ENCODE data around the gene TNFRSF6B. TPM values are rescaled to one million over a fixed set of nuclear protein-coding genes. Genes with fewer than 3 reads are reported as not detected.

TNFRSF6B gene
- total RNA-seq, 1 donor: 2.9 TPM

GRCh38 chr20:63736893-63737694, 40.6 kb downstream of the TNFRSF6B start:
- DNase-seq (ENCODE audit: insufficient read length, low spot score, missing footprints): peak; percentile 91
- H3K4me1 ChIP-seq (ENCODE audit: insufficient read depth, low read length): peaks cover 9% of the 10 kb centered on the region
- H3K27me3 ChIP-seq (ENCODE audit: insufficient read depth, low read length): no peaks in the 10 kb centered on the region
- H4K20me1 ChIP-seq (ENCODE audit: insufficient read depth, low read length): peaks cover 33% of the 10 kb centered on the region
- H3K79me2 ChIP-seq (ENCODE audit: insufficient read depth, low read length): peaks cover 16% of the 10 kb centered on the region
- H3K4me3 ChIP-seq (ENCODE audit: insufficient read depth, low read length): no peak overlapping the region
- no peak overlapping the region for H3K27ac ChIP-seq (ENCODE audit: low read depth, low read length)
- no peak overlapping the region for H2AFZ ChIP-seq (ENCODE audit: low read length)
- peaks cover 16% of the 10 kb centered on the region for H3K36me3 ChIP-seq (ENCODE audit: insufficient read depth, low read length)
- no peak for TF ChIP-seq CTCF (IDR thresholded peaks at IDR 0.05; ENCODE audit: extremely low read depth, low read depth, low read length)
- H3K4me2 ChIP-seq (ENCODE audit: insufficient read depth, low read length): no peak overlapping the region
- no peaks in the 10 kb centered on the region for H3K9me3 ChIP-seq (ENCODE audit: low read depth, low read length)

- H3K36me3 ChIP-seq (ENCODE audit: insufficient read depth, low read length): peaks cover 20% of the 10 kb centered on the region
- H3K4me2 ChIP-seq (ENCODE audit: insufficient read depth, low read length): no peak overlapping the region
- no peaks in the 10 kb centered on the region for H3K27me3 ChIP-seq (ENCODE audit: insufficient read depth, low read length)
- DNase-seq (ENCODE audit: insufficient read length, low spot score, missing footprints): peak; percentile 73
- TF ChIP-seq CTCF (IDR thresholded peaks at IDR 0.05; ENCODE audit: extremely low read depth, low read depth, low read length): no peak
- no peak overlapping the region for H3K27ac ChIP-seq (ENCODE audit: low read depth, low read length)
- H4K20me1 ChIP-seq (ENCODE audit: insufficient read depth, low read length): peaks cover 28% of the 10 kb centered on the region
- H2AFZ ChIP-seq (ENCODE audit: low read length): no peak overlapping the region
- peaks cover 9% of the 10 kb centered on the region for H3K4me1 ChIP-seq (ENCODE audit: insufficient read depth, low read length)
- no peak overlapping the region for H3K4me3 ChIP-seq (ENCODE audit: insufficient read depth, low read length)
- peaks cover 11% of the 10 kb centered on the region for H3K79me2 ChIP-seq (ENCODE audit: insufficient read depth, low read length)
- no peaks in the 10 kb centered on the region for H3K9me3 ChIP-seq (ENCODE audit: low read depth, low read length)
Observed at GRCh38 chr20:63737695-63737944, 41.2 kb downstream of the TNFRSF6B start.

- Histone ChIP-seq H2AFZ (ENCODE audit: low read length) (no peak overlapping the region), H3K27ac (ENCODE audit: low read depth, low read length) (no peak overlapping the region), H3K27me3 (ENCODE audit: insufficient read depth, low read length) (no peaks in the 10 kb centered on the region), H3K4me3 (ENCODE audit: insufficient read depth, low read length) (no peak overlapping the region), H3K4me1 (ENCODE audit: insufficient read depth, low read length) (peaks cover 9% of the 10 kb centered on the region), H3K36me3 (ENCODE audit: insufficient read depth, low read length) (peaks cover 23% of the 10 kb centered on the region), H3K9me3 (ENCODE audit: low read depth, low read length) (no peaks in the 10 kb centered on the region), H4K20me1 (ENCODE audit: insufficient read depth, low read length) (peaks cover 23% of the 10 kb centered on the region), H3K79me2 (ENCODE audit: insufficient read depth, low read length) (peaks cover 6% of the 10 kb centered on the region), H3K4me2 (ENCODE audit: insufficient read depth, low read length) (no peak overlapping the region)
- DNase-seq (ENCODE audit: insufficient read length, low spot score, missing footprints): peak; percentile 86
- no peak for TF ChIP-seq CTCF (IDR thresholded peaks at IDR 0.05; ENCODE audit: extremely low read depth, low read depth, low read length)
Observed at GRCh38 chr20:63737945-63738686, 41.7 kb downstream of the TNFRSF6B start.

- Histone ChIP-seq H4K20me1 (ENCODE audit: insufficient read depth, low read length) (peaks cover 19% of the 10 kb centered on the region), H3K79me2 (ENCODE audit: insufficient read depth, low read length) (peaks cover 4% of the 10 kb centered on the region), H3K36me3 (ENCODE audit: insufficient read depth, low read length) (peaks cover 26% of the 10 kb centered on the region), H3K4me2 (ENCODE audit: insufficient read depth, low read length) (peak overlapping the region; percentile 77), H3K4me3 (ENCODE audit: insufficient read depth, low read length) (no peak overlapping the region), H3K27me3 (ENCODE audit: insufficient read depth, low read length) (no peaks in the 10 kb centered on the region), H3K27ac (ENCODE audit: low read depth, low read length) (no peak overlapping the region), H3K4me1 (ENCODE audit: insufficient read depth, low read length) (peaks cover 9% of the 10 kb centered on the region), H3K9me3 (ENCODE audit: low read depth, low read length) (no peaks in the 10 kb centered on the region), H2AFZ (ENCODE audit: low read length) (no peak overlapping the region)
- DNase-seq (ENCODE audit: insufficient read length, low spot score, missing footprints): peak; percentile 92
- no peak for TF ChIP-seq CTCF (IDR thresholded peaks at IDR 0.05; ENCODE audit: extremely low read depth, low read depth, low read length)
Observed at GRCh38 chr20:63738687-63739129, 42.3 kb downstream of the TNFRSF6B start.
